A549 treated with Hydrocortisone at 1 μM for 4 hours (cell line): Measurements from ENCODE around the gene OR6J1. TPM values are rescaled to one million over a fixed set of nuclear protein-coding genes. Genes with fewer than 3 reads are reported as not detected.

ENCODE experiments used
- total RNA-seq: library from RNA; stranded (reverse); fragments of 200-300 nt; extraction: Qiagen RNA extraction; gene quantifications from 5 replicates; pipeline ENCODE4 v1.2.3, GENCODE V29; 2022

Gene OR6J1
- not detected in 5 replicates for total RNA-seq

DNA sequence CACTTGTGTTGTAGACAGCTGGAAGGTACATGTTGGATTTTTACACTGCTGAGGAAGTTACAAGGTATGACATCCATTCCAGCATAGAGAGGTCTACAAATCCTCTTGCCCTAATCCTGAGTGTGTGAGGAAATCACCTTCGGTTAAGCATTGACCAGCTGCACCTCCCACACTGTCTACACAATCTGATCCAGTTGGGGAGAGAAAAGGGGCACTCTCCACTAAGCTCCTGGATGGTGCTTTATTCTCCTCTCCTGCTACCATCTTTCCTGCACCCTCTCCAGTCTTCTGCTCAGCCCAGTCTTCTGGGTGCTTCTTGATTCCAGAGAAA is at the start of gene OR6J1:
TSS of gene OR6J1 (minus strand) at position 48 of the 331 bp plus-strand sequence. CDS start 9,541 bp downstream, outside the sequence.

GRCh38 chr14:22598099-22598895 is 45.9 kb downstream of the OR6J1 start, which contains the start of gene ABHD4:
Gene ABHD4 (plus strand): TSS chr14:22598300. CDS start chr14:22598307, 7 bp downstream.

GRCh38 chr14:22589096-22589839 is 54.9 kb downstream of the OR6J1 start, which contains the start of gene DAD1:
Gene DAD1 (minus strand): TSS chr14:22589224. CDS start chr14:22589157, 67 bp downstream.

Other genes starting within 250 kb of the OR6J1 start
- 333 to 376 TPM (median 371 TPM) in 5 replicates for gene DAD1, start 55.1 kb downstream of the OR6J1 start, total RNA-seq
- 45.4 to 51.4 TPM (median 47.1 TPM) in 5 replicates for gene ABHD4, start 46.1 kb downstream of the OR6J1 start, total RNA-seq
- 146 to 166 TPM (median 159 TPM) in 5 replicates for gene OXA1L, start 122.3 kb upstream of the OR6J1 start, total RNA-seq
- 20.6 to 31.9 TPM (median 22.2 TPM) in 5 replicates for gene SLC7A7, start 171.1 kb upstream of the OR6J1 start, total RNA-seq
- gene MRPL52, start 185.5 kb upstream of the OR6J1 start, total RNA-seq: 98.8 to 218 TPM (median 198 TPM) in 5 replicates
- gene MMP14, start 192.2 kb upstream of the OR6J1 start, total RNA-seq: 0.41 to 0.78 TPM (median 0.66 TPM) in 5 replicates
- 70.9 to 81.1 TPM (median 78.0 TPM) in 5 replicates for gene LRP10, start 227.4 kb upstream of the OR6J1 start, total RNA-seq
- gene REM2, start 238.9 kb upstream of the OR6J1 start, total RNA-seq: 0.30 to 0.46 TPM (median 0.36 TPM) in 5 replicates